OCI-LY7 (cell line): ENCODE data around the gene TBX15.

Source experiments
- CTCF ChIP-seq: fragments of 200-600 bp; sonication (generic); conservative IDR thresholded peaks from 2 replicates; pipeline ENCODE4 v1.5.1; 2014; ENCODE audit warnings: mild to moderate bottlenecking, antibody characterized with exemption, low read length, moderate library complexity, mixed read lengths
- EZH2phosphoT487 ChIP-seq: fragments of 200-600 bp; sonication (generic); IDR thresholded peaks from 2 replicates; pipeline ENCODE4 v1.6.1; 2018; ENCODE audit warnings: low read depth, borderline replicate concordance, mild to moderate bottlenecking, mixed run types, antibody characterized with exemption, low read length, moderate library complexity, mixed read lengths

GRCh38 chr1:118920124-118920717 lies 67.9 kb downstream of the TBX15 start:
- no peak for TF ChIP-seq CTCF
- no peak for TF ChIP-seq EZH2phosphoT487
